ENCODE data around the gene CCN2.

CCN2 gene

DNA sequence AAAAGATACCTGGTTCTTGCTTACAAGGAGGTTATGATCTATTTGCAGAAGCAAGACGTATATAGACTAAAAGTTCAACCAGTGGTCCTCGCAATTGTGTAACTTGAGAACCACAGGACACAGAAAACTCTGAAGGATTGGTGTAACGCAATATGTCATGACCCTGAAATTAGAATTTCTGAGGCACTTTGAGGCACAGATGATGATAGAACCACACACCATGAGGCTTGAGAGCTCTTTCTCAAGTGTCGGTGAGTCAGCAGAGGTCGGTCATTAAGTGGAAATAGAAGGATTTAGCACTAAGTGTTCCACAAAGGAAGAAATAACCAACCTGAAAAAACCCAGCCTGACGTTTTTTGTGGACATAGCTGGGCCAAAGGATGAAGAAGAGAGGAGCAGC, 15.3 kb upstream of the CCN2 start:
- no peak for DNase-seq

DNA sequence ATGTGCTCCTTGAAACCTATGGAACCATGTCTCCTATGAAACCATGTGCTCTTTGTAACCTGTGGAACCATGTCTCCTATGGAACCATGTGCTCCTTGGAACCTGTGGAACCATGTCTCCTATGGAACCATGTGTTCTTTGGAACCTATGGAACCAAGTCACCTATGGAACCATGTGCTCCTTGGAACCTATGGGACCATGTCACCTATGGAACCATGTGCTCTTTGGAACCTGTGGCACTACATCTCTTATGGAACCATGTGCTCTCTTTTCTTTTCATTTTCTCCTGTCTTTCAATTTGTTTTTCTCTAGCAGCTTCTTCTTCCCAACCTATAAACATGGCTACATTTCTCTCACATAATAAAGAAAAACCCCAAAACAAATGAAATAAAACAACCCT, 11.9 kb upstream of the CCN2 start:
- DNase-seq = no peak

DNA sequence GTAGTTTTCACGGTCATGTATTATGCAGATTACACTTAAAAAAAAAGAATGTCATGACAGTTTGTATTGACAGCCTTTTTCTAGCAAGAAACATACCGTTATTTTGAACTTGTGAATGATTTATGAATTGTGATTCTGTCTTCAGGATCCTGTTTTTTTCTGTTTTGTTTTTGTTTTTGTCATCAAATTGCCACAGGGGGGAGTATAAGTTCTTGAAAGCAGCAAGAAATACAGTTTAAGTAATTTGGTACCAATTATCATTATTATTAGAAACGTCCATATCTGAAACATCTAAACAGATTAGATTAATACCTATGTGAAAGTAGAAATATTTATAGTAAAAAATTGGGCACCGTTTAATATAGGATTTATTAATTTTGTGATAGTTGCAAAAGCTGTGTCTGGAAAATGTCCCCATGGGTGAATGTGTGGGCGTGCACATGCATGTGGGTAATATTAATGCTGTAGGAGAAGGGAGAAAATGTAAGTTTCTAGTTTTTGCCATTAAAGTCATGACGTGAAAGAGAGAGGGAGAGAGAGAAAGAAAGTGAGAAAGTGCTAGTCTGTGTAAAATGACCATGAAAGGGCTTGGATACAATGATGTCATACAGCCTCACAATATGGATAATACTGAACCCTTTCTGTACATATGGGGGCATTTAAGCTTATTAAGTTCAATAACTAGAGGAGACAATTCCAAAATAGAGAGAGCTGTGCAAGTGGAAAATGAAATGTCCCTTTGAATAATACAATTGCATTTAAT, 9.4 kb upstream of the CCN2 start:
- no peak for DNase-seq

DNA sequence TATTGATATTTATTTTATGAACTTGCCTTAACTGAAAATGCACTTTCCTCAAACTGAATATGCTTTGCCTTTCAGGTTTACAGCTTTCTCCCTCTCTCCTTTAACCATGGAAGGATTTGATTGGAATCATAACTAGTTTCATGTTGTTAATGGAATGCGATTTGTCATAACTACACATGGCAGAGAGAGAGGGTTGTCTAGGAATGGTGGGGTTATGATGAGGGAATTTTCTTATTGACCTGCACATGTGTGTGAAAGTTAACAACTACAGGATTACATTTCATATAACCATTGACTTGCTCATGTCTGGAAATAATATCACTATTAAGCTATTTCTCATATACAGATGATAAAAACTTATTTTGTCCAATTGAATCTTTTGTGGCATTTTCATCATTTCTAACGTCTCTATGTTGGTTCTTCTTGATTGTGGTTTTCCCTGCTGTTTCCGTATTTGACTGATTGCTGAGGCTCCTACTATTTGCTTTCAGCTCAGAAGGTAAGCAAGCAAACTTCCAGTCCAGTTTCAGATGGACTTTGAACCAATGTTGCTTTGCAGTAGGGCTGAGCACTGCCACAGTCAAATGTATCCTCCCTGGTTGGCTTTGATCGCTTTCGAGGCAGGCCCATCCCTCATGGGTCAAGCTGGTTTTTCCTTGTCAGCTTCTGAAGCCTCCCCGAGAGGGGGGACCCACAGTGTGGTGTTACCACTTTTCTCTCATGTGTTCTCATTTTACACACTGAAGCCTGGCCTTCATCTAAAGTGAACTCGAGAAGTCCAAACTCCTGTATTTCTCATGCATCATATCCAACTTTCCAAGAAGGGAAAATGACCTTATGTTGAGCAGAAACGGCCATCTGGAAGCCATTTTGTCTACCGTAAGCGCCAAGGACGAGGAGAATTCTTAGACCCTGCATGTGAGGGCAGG, 7.6 kb upstream of the CCN2 start:
- no peak for DNase-seq

DNA sequence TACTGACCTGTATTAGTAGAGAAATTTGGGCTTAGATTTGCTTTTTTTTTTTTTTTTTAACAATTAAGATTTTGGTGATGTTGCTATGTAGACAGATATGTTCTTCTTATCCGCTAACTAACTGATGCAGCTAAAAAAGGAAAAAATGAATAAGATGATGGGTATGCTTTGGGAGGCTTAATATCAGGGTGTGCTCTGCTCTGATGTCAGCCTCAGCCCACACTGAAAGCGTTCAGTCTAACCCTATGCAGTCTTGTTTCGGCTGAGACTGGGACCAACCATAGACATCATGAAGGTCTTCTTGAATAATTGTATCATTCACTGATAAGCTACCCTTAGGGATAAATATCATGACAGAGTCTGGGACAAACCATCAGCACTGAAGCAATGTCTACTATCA, 6.9 kb upstream of the CCN2 start:
- no peak for DNase-seq

DNA sequence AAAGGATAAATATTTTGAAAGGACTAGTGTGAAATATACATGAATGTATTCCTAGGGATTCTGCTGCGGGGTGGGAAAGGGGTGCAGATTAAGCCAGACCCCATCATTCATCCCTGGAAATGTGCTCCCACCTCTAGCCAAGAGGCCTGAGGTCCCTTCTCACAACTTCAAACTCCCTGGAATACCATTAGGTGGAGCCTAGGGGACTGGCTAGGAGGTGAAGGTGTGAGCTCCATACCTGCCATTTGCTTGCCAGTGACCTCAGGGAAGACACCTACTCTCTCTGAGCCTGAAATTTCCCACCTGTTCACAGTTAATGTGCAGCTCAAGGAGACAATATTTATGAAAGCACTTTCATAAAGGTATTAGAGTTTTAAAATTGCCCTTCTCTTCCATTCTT, 4.7 kb upstream of the CCN2 start:
- DNase-seq = no peak

DNA sequence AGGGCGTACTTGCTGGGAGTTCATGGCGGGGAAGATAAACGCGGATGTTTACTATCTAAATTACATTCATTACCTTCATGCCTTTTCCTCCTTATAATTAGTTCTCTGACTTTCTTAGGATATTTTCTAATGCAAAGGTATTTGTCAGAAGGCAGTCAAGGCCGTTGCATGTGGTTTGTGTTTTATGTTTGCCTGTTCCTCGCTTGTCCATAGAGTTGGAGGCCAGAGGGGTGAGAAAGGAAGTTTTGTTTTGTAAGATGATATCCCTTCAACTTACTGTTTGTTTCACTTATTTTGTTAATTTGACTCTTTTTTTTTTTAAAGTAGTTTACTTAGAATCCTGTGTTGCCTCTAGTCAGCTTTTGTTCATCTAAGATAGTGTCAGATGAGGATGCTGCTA, 4.0 kb upstream of the CCN2 start:
- DNase-seq = no peak

DNA sequence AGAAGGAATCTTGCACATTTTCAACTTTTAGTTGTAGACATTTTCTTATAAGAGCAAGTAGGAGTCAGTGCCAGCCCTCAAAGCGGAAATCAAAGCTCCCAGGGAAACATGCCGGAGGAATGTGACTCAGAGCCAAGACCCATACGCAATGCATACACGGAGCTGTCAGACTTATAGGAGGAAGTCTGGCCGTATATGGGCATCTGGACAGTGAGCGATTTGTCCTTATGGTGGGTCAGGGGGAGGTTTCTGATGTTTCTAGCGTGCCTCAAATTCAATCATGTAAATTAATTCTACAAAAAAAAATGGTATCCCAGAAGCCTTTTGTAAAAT, 3.6 kb upstream of the CCN2 start:
- DNase-seq = no peak

DNA sequence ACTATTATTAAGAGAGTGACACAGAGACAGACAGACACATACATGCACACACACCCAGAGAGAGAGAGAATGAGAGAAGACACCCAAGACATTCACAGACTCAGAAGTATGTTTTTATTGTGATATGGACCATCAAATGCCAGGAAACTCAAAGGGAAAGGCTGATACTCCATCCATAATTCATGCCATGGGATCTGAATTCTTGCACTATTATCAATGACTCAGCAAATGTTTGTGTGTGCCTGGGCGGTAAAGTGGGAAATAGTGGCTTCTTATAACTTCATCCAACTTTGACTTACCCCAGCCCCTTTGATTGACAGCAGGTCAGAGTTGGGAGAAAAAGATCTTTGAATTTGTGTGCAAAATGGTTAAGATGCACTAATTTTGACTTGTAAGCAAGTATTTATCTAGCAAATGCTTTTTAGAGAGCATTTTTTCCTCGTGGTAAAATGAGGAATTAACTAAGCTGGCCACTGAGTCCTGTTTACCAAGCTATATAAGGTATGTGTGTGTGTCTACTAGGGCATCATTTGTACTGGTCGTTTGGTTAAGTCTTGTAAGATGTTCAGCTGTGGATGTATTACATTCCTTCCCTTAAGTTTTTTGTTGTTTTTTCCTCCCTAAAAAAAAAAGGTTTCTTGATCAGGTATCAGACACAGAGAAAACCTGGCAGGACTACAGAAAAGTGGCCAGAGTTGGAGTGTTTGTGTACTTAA, 3.0 kb upstream of the CCN2 start:
- DNase-seq = no peak

DNA sequence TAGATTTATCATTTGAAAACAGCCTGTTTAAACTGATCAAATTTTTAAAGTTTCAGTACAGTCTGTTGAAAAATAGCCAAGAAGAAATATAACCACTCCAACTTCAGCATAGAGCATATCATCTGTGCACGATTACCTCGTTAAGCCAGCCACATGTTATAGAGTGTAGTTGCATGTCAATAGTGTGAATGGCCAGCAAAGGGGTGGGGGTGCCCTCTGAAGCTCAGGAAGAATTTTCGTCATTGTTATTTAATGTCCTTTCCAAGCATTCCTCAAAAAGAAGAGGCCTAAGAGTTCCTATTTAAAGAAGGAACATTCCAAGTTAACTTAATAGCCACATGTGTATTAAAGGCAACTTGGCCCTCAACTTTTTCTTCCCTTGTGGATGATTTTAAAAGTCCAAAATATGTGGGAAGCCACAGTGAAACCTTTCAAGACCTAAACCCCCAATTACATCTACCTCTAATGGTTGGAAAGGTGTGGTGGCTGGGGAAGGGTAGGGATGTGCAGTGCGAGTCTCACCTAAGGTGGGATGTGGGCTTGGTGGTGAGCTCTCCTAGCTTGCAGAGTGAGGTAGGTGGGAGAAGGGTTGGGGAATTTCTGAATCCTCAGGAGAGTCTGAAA, 1.8 kb upstream of the CCN2 start:
- no peak for DNase-seq

DNA sequence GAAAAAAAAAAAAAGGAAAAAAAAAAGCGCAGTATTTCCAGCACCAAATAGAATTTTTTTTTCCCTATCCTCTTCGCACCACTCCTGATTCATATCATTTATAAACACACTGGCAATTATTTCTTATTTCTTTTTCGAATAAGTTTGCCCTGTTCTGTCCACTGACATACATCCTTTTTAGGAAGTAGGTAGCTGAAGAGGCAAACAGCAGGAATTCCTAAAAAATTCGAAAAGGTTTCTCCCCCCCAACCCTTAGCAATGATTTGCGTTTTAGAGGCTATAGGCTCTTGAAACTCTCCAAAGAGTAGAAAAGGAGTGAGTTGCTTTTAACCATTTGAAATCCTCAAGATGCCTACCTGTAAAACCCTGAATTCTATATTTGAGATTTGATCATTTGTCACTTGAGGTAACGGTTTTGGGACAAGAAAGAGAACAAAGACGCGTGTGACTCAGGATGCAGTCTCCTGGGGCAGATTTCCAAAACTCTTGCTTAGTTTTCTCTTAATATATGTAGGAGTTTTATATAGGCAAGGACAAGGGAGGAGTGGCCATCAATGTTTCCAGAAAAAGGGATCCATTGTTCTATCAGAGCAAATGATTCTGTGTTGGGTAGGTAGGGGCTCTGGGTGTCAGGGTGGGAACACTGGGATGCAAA, 531 bp upstream of the CCN2 start:
- DNase-seq = no peak

DNA sequence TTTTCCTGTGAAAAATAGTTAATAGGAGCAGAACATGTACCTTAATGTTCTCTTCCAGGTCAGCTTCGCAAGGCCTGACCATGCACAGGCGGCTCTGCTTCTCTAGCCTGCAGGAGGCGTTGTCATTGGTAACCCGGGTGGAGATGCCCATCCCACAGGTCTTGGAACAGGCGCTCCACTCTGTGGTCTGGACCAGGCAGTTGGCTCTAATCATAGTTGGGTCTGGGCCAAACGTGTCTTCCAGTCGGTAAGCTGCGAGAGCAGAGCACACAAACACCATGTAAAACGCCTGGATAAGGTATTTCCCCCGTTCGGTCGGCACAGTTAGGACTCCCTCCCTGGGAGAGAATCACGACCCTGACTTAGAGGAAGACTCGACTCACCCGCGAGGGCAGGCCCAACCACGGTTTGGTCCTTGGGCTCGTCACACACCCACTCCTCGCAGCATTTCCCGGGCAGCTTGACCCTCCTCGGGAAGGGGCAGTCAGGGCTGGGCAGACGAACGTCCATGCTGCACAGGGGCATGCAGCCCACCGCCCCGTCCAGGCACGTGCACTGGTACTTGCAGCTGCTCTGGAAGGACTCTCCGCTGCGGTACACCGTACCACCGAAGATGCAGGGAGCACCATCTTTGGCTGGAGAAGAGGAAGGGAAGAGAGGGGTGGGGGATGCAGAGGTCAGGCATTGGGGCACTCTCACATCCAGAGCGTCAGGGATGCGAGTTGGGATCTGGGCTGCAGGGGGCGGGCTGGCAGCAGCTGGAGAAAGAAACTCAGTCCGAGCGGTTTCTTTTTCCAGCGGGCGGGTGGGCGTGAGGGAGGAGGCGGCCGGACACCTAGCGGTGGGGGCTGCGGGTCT, 1.0 kb downstream of the CCN2 start:
- DNase-seq = peak; percentile 61

DNA sequence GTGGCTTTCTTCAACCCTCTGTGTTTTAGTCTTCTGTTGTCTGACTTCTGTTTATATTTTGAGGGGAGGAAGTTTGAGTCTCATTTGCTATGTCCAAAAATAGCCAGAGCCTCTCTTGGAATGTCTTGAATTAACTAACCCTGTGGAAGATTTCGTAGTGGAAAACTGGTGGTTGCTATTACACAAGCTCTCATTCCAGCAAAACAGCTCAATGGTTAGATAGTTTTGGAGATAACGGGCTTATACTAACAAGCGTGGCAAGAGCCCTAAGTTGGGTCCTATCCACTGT, 1.6 kb downstream of the CCN2 start:
- no peak for DNase-seq

DNA sequence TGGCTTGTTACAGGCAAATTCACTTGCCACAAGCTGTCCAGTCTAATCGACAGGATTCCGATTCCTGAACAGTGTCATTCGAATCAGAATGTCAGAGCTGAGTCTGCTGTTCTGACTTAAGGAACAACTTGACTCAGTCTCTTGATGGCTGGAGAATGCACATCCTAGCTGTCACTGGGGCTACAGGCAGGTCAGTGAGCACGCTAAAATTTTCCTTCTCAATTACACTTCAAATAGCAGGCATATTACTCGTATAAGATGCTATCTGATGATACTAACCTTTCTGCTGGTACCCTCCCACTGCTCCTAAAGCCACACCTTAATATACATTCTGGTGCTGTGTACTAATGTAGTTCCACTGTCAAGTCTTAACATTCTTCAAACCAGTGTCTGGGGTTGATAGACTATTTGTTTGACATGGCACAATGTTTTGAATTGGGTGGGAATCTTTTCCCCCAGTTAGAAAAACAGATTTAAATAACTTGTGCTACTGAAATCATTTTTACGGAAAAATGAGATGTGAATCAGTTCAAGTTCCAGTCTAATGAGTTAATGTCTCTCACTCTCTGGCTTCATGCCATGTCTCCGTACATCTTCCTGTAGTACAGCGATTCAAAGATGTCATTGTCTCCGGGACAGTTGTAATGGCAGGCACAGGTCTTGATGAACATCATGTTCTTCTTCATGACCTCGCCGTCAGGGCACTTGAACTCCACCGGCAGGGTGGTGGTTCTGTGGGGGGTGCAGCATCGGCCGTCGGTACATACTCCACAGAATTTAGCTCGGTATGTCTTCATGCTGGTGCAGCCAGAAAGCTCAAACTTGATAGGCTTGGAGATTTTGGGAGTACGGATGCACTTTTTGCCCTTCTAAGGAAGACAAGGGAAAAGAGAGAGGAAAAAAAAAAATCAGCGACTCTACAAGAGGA, 2.2 kb downstream of the CCN2 start:
- DNase-seq = no peak

DNA sequence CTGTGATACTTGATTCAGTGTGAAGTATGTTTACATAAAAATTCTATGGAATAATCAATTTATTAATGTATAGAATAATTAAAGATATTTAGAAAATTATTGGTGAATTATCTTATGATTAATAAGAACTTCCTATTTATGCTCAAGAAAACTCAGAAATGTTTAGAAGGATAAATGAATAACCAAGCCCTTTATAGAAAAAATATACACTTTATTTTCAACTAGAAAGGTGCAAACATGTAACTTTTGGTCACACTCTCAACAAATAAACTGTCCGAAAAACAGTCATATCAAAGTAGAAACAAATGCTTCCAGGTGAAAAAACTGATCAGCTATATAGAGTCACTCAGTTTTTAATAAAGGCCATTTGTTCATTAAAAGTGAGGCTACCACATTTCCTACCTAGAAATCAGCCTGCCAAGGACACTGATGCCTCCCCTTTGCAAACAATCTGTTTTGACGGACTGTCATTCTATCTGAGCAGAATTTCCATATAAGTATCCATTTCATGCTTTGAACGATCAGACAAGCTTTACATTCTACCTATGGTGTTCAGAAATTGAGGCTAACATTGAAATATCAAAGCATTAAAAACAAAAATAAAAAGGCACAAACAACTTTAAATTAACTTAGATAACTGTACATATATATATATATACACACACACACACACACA, 3.0 kb downstream of the CCN2 start:
- DNase-seq = no peak

DNA sequence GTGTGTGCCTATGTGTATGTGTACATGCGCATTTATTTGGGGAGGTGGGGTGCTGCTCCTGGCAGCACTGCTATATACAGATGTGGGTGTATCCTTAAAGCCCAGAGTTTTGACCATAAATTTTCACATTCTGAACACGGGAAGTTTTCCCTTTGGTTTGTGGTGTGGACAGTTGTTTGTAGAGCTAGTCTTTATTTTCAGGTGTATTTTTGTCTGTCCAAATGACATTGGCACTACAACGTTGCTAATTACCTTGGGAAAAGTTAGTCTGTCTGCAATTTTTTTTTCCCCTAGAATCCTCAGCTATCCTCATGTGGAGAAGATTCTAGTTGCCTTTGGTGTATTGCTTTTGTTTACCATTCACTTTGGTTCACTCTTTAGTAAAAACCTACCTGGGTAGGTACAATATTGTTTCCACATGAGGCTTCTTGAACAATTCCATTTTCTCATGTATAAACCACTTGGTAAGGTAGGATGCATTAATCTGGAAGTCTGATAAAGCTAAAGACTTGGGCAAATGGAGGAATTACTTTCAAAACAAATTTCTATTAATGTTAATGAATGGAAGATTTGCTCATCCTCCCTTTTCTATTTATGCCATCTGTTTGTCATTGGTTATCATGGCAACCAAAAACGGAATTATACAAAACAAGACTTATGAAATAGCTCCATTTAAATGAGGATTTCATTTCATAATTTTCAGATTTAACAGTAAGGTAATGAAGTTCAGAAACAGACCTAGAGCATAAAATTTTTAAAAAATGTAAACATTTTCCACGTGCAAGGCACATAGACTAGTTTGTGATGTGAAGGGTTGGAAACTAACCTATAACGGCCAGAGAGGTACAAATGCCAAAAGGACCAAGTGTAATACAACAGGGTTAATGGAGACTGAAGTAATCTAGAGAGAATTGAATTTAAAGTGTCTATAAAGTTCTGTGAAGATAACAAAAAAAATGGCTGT, 3.9 kb downstream of the CCN2 start:
- DNase-seq = no peak

DNA sequence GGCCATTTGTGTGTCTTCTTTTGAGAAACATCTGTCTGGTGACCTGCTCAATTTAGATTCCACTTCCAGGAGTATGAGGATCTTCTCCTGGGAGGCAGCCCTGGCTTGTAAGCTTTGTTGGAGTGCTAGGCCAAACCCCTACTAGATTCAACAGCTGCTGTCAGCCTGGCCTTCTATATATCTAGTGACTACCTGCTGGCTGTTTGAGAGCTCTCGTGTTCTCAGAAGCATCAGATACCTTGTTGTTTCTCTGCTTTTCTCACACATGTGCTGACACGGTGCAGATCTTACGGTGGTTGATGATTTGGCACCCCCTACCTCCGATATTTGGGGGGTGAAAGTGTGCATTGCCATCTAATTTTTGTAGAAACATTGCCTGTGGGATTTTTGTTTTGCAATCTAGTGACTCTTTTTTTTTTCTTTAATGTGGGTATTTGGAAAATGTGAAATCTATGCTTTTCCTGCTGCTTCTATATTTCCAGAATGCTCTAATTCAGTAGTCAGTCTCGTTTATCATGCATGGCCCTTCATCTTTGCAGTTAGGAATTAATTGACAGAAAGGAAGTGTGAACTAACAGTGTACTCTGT, 4.7 kb downstream of the CCN2 start:
- DNase-seq = no peak

DNA sequence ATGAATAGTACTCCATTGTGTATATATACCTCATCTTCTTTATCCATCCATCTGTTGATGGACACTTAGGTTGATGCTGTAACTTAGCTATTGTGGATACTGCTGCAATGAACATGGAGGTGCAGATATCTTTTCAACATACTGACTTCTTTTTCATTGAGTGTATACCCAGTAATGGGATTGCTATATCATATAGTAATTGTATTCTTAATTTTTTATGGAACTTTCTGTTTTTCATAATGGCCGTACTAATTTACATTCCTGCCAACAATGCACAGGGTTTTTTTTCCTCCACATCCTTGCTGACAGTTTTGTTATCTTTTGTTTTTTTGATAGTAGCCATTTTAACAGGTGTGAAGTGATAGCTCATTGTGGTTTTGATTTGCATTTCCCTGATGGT, 5.2 kb downstream of the CCN2 start:
- DNase-seq = no peak

All from SHP77 treated with DMSO at 0.1 percent for 48 hours (cell line).